ENCODE data around the gene NCOR1.
"Not testable (repeated sequence)": the region's sequence is repeated elsewhere in the genome, so short reads cannot be mapped to it uniquely, and the experiment has no call there.

NCOR1 gene

DNA sequence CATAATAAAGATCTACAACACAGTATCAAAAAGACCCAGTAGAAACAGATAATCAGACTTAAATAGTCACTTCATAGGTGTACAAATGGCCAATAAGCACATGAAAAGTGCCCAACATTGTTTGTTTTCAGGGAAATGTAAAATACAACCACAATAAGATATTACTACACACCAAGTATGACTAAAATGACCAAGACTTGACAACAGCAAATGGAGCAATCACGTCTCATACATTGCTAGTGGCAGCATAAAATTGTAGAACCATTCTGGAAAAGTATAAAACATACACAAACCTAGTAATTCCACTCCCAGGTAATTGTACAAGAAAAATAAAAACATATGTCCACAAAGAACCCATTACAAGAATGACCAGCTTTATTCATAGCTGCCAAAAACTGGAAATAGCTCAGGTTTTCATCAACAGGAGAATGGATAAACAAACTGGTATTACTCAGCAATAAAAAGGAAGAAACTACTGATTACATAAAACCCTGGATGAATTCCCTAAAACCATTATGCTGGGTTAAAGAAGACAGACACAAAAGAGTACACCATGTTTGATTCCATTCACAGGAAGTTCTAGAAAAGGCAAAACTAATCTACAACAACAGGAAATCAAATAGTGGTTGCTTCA, 130.2 kb downstream of the NCOR1 start:
- DNase-seq = no peak

DNA sequence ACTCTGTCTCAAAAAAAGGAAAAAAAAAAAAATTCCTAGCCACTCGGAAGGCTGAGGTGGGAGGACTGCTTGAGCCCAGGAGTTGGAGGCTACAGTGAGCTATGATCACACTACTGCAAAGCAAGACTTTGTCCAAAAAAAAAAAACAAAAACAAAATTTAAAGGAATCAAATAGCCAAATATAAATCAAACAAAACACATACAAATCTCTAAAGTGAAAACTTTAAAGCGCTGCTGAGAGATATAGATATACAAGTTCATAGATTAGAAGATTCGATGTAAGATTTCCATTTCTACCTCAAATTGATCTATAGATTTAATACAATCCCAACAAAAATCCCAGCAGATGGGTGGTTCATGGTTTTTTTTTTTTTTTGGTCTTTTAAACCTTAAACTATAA, 132.1 kb downstream of the NCOR1 start:
- DNase-seq = no peak

GRCh38 chr17:16081507-16082087, 133.7 kb downstream of the NCOR1 start:
- DNase-seq = no peak

DNA sequence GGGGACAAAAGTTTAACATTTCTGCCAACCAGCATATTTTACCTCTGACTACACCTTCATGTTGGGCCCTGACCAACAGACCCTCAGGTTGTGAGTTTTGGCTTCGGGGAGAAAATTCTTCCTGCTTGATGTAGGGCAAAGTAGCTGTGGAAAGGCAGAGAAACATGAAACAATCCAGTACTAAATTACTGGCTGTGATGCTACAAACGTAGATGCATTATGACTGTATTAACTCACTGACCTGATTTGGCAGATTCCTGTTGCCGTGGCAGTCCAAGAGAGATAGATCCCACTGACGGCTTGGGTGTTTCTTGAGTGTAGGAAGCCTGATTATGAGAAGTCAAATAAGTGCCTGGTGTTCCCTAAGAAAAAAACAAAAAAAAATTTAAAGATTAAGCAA, 135.0 kb downstream of the NCOR1 start:
- no peak for DNase-seq

DNA sequence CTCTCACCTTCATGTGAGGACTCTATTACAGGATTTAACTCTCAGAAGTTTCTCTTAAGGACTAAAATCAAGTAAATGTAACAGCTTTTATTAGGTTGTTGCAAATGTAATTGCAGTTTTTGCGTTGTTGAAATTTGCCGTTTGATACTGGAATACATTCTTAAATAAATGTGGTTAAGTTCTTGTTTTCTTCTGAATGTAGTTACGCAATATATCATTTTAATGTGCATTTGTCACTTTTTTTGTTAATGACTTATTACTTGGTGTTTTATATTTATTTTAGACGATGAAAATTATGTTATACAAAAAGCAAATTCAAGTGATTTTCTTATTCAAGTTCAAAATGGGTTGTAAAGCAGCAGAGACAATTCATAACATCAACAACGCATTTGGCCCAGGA, 139.4 kb downstream of the NCOR1 start:
- no peak for DNase-seq

DNA sequence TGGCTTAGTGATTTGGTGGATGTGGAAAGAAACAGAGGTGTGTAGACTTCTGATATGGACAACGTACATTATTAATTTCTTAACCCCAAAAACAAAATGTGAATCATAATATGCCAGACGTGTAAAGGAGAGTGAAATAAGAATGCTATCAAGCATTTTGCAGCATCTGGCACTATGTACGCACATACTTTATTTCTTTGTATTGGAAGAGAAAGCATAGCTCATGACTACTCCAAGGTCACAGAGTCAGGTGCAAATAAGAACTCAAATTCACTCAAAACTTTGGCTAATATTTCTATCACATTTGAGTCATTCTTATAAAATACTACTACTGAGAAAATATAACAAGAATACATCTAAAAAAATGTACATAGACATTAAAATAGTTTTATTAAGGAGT, 140.9 kb downstream of the NCOR1 start:
- no peak for DNase-seq

GRCh38 chr17:16073845-16074244, 141.5 kb downstream of the NCOR1 start:
- DNase-seq = no peak

GRCh38 chr17:16072031-16072430, 143.3 kb downstream of the NCOR1 start:
- no peak for DNase-seq

DNA sequence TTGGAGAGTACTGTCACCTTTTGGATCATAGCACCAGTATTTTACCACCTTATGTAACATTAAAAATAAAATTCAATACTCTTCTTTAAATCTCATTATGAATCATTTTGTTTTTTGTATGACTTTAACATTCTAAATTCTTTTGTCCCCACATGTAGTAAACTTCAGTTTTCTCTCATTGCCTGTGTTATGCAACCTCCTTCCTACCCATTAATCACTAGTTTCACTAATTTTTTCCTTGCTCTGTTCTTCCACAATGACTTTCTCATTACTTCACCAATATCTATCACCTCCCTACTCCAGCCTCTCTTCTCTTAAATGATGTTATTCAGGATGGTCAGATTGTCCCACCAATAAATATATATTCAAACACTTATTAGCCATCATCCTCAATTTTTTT, 147.0 kb downstream of the NCOR1 start:
- DNase-seq = no peak

GRCh38 chr17:16066125-16066524, 149.2 kb downstream of the NCOR1 start:
- DNase-seq = no peak

- DNase-seq = no peak
Measured at GRCh38 chr17:16061631-16062030, 153.7 kb downstream of the NCOR1 start.

DNA sequence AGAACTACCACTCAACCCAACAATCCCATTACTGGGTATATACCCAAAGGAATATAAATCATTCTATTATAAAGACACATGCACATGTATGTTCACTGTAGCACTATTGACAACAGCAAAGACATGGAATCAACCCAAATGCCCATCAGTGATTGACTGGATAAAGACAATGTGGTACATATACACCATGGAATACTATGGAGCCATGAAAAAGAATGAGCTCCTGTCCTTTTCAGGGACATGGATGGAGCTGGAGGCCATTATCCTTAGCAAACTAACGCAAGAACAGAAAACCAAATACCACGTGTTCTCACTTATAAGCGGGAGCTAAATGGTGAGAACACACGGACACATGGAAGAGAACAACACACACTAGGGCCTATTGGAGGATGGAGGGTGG, 160.2 kb downstream of the NCOR1 start:
- DNase-seq = not testable (repeated sequence)

DNA sequence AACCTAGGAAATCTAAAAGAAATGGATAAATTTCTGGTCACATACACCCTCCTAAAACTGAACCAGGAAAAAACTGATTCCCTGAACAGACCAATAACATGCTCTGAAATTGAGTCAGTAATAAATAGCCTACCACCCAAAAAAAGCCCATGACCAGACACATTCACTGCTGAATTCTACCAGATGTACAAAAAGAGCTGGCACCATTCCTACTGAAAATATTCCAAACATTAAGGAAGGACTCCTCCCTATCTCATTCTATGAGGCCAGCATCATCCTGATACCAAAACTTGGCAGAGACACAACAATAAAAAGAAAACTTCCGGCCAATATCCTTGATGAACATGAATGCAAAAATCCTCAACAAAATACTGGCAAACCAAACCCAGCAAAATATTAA, 162.8 kb downstream of the NCOR1 start:
- no peak for DNase-seq

- DNase-seq = no peak
Measured at GRCh38 chr17:16050844-16051243, 164.5 kb downstream of the NCOR1 start.

DNA sequence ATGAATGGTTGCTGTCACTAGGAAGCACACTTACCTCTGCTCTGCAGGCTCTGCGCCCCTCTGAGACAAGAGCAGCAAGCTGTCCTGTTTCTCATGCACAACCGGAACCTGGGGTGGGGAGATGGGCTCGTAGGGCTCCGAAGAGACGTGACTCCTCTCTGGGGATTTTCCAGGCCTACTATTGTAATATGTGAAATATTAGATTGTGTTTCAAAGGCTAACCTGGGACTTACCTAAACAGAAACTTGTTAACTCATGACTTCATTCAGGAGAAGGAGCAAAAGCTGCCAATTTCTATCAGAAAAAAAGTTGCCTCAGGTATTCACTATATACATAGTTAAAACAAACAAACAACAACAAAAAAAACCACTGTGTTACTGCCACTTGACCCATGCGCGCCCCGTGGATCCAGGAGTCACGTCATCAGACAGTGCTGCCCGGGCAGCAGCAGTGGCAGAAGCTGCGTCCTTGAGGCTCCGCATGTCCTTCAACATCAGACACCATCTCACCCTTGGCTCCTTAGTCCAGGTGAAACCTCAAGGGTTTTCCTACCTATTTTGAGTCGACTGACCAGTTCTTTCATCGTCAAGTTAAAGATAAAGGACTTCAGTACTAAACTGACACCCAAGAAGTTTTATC, 166.4 kb downstream of the NCOR1 start:
- no peak for DNase-seq

GRCh38 chr17:16046966-16047365, 168.4 kb downstream of the NCOR1 start:
- DNase-seq = no peak

DNA sequence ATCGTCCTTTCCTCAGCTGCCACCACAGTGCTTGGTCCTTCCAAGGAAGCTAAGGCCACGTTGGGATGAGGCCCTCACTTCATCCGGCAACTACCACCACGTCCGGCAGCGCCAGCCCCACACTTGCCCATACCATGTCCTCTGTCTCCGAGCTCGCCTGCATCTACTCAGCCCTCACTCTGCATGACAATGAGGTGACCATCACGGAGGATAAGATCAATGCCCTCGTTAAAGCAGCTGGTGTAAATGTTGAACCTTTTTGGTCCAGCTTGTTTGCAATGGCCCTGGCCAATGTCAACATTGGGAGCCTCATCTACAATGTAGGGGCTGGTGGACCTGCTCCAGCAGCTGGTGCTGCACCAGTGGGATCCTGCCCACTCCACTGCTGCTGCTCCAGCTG, 170.8 kb downstream of the NCOR1 start:
- no peak for DNase-seq

- no peak for DNase-seq
Measured at GRCh38 chr17:16040710-16041251, 174.6 kb downstream of the NCOR1 start.

- DNase-seq = no peak
Measured at GRCh38 chr17:16037636-16038035, 177.7 kb downstream of the NCOR1 start.

- DNase-seq = no peak
Measured at GRCh38 chr17:16036261-16036660, 179.1 kb downstream of the NCOR1 start.

DNA sequence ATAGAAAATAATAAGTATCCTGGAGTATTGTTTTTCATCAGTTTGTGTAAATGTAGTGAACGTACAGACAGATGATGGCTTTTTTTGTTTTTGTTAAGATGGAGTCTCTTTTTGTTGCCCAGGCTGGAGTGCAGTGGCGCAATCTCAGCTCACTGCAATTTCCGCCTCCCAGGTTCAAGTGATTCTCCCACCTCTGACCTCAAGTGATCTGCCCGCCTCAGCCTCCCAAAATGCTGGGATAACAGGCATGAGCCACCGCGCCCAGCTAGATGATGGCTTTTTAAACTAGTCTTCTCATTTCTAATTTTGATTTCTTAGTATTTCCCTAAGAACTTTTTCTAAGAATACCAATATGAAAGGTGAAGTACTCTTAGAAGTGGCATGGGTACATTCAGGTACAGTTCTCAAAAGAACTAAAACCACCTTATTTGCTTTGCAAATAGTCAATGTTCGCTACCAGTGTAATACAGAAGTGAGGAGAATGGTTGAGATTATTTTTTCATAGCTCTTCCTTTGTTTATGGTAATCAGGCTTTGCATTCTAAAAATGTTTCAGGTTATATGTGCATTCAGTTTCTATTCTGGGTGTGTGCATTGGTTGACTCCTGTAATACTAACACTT, 181.5 kb downstream of the NCOR1 start:
- no peak for DNase-seq

DNA sequence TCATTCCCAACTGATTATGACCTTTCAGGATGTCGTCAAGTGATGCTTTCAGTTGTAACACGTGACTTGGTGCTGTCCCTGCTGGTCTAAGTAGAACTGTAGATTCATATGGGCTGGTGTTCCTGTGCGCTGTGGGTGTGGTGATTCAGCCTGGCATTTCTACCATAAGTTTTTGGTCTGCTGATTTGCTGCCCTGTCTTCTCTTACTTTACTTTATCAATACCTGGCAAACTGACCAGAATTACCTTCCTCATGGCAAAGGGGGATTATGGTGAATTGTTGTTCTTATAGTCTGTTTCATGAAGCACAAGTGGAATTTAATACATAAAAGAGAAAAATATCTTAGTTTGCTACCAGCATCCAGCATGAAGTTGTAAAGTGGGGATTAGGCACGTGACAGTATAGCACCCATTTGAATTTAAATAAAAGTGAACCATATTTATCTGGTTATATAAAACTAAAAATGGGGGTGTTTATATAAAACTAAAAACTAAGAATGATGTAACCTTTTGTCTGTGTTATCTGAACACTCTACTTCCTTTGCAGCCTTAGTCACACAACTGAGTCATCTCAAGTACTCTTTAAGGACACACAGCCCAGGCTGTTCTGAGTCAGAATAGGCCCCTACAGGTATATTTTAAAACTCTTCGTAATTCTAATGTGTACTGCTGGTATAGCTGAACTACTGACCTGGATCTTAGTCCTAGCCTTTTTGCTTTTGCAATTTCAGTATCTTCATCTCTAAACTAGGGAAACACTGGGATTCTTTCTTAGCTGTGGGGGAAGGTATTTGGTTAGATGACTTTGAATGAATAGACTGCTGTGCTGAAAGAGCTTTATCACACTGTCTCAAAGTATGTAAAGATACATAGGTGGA, 187.4 kb downstream of the NCOR1 start:
- no peak for DNase-seq

- DNase-seq = no peak
Measured at GRCh38 chr17:16026895-16027294, 188.4 kb downstream of the NCOR1 start.

All from activated CD4-positive, alpha-beta T cell treated with anti-CD3 and anti-CD28 coated beads for 1 hour (primary cell).